MV-4-11 (cell line): ENCODE results near the gene ZKSCAN1.

Source experiments
- DNase-seq: peaks from one replicate; lab custom pipeline; 2025; lab: John Stamatoyannopoulos, UW

ZKSCAN1 gene

DNA sequence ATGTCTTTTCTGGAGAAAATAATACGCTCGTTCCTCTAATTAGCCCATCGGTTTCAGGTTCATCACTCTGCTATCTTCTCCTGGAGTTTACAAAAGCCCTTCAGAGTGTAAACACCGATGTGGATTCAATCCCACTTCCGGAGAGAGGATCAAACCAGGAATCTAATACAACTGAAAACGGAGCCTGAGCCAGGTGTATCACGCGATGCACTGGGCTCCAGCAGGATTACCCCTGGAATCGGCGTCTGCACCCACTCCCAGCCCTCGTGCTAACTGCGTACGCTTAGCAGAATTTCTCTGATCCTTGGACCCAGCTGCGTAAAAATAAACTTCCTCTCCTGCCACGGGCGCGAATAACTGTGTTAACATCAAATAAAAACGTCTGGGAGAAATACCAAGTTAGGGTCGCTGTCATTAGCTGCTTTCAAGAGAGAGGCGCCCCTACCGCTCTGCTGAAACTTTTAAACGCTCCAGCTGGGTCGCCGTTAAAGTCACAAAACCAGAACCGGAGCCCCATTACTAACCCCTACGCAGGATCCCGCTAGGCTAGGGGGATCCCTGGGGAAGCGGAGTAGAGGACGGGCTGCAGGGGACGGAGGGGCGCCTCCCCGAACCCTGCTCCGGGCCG is 65.6 kb downstream of the ZKSCAN1 start:
- DNase-seq: no peak

DNA sequence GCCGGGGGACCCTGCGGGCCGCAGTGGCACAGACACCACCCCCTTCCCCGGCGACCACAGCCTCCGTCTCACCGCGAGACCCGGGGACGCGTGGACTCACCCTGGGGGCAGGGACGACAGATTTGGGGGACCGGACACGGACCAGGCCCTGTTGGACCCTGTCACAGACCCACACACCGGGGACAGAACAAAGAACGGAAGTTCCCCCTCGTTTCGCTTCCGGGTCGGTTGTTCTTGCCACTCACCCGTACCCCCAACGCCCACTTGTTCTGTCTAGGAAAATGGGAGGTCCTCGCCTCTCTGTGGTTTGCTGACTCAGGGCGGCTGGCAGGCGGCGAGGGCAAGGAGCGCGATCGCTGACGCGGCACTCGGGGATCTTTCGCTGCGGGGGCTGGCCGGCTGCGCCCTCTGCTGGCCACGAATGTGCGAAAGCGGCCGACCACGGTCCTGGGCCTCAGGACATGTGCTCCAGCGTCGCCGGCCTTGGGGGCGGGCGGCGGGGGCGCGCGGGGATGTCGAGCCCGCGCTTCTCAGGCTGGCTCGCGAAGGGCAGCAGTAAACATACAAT is 66.2 kb downstream of the ZKSCAN1 start, which contains the start of gene ZNF3:
Gene ZNF3, minus strand, starts transcription at position 189 of the 568 bp plus-strand sequence. CDS start 4,366 bp downstream, outside the sequence.
- DNase-seq: peak; percentile 98

DNA sequence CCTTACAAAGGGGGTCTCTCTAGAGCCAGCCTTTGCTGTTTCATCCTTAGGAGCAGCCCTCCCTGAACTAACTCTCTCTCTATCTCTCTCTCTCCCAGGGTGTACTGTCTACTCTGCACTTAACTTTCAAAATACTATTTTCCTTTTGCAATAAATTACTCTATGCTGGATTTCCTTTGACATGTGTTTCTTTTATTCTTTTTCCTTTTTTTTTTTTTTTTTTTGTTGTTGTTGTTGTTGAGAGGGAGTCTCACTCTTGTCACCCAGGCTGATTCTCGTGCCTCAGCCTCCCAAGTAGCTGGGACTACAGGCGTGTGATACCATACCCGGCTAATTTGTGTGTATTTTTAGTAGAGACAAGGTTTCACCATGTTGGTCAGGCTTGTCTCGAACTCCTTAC is 67.6 kb downstream of the ZKSCAN1 start:
- DNase-seq: no peak

DNA sequence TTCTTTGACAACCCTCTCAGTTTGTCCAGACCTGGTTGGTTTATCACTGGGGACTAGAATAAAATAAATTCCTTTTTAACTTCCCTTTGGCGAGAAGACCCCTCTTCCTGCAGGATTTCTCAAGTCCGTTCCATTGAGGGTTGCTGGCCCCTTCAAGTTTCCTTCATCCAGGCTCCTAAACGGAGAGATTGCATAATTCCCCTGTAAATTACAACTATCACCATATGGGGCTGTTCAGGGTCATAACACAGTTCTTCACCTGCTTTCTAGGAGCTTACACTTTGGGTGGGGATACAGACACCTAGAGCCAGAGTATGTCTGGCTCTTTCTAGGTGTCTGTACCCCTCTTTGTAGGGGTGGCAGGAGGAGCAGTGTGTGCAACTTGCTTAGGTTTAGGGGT is 70.1 kb downstream of the ZKSCAN1 start:
- DNase-seq: peak; percentile 22

DNA sequence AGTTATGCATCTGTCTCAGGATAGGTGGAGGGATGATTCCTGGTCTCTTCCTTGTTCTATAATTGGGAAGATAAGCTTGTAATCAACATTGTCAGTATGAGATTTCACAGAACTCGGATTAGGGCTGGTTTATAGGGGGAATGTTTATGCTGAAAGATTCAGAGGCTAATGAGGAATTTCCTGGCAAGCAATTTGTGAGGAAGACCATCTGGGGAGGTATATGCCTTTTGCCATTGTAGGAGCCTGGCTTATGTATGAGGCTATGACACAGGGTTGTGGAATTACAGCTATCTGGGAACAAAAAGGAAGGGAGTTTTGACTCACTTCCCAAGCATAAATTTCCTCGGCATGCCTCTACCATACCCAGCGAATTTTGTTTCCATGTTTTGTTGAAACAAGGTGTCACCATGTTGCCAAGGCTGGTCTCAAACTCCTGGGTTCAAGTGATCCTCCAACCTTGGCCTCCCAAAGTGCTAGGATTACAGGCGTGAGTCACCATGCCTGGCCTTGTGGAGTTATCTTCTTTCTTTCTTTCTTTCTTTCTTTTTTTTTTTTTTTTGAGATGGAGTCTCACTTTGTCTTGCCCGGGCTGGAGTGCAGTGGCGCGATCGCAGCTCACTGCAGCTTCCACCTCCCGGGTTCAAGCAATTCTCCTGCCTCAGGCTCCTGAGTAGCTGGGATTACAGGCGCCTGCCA is 71.8 kb downstream of the ZKSCAN1 start:
- no peak for DNase-seq

DNA sequence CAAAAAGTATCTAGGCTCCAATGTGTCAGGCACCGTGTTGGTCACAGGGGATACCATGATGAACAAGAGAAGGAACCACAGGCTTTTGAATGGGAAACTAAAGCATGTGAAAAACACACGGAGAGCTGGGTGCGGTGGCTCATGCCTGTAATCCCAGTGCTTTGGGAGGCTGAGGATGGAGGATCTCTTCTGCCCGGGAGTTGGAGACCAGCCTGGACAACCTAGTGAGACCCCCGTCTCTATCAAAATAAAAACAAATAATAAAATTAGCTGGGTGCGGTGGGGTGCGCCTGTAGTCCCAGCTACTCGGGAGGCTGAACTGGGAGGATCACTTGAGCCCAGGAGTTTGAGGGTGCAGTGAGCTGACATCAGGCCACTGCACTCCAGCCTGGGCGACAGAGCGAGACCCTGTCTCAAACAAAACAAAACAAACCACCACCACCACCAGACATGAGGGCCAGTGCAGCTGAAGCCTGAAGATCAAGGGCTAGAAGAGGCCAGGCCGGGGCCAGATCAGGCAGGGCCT is 72.8 kb downstream of the ZKSCAN1 start:
- no peak for DNase-seq

DNA sequence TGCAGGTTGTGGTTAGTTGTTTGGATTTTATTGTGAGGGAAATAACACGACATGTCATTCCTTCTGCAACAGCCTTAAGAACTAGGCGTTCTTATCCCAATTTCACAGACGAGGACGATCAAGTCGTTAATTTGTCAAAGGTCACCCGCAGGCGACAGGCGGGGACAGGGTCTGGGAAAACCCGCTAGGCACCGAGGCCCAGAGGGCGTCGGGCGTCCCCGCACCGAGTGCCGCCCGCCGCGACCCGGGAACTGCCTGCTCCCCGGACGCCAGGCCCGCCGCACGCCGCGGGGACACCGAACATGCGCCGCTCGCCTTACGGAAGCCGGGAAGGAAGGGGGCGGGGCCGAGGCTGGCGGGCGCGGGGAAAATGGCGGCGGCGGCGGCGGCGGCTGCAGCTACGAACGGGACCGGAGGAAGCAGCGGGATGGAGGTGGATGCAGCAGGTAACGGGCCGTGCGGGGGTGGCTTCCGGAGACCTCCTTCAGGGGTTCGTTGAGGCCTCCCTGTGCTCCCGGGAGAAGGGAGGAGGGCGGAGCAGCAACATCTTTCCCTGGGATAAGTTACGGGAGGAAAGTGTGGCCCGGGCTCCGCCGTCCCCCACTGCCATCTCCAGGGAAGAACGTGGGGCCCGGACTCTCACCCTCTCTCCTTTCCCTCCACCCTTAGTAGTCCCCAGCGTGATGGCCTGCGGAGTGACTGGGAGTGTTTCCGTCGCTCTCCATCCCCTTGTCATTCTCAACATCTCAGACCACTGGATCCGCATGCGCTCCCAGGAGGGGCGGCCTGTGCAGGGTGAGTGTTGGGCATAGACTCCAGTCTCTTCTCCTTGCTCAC is 73.4 kb downstream of the ZKSCAN1 start, which contains the start of gene COPS6:
Gene COPS6, plus strand, starts transcription at position 349 of the 837 bp plus-strand sequence. Its CDS starts 22 bp downstream, at position 371.
- DNase-seq: peak; percentile 49

DNA sequence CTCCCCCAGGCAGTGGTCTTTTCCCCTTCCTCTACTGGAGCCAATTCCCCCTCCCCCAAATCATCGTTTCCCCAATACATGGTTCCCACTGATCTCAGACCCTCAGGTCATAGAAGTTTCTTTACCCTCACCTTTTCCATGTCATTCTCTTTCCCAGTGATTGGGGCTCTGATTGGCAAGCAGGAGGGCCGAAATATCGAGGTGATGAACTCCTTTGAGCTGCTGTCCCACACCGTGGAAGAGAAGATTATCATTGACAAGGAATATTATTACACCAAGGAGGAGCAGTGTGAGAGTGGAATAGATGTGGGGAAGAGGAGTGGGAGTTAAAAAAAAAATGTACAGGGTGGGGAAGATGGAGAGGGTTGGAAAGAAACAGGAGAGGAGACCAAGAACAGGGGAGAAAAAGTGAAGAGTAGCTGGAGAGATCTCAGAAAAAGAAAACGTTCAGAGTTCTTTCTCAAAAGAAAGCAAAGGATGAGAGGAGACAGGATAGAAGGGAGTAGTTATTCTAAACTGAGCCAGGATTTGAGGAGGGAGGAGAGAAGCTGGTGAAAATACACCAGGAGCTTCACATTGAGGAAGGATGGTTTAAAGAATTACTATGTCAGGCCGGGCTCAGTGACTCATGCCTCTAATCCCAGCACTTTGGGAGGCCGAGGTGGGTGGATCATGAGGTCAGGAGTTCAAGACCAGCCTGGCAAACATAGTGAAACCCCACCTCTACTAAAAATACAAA is 74.2 kb downstream of the ZKSCAN1 start:
- peak; percentile 44 for DNase-seq

DNA sequence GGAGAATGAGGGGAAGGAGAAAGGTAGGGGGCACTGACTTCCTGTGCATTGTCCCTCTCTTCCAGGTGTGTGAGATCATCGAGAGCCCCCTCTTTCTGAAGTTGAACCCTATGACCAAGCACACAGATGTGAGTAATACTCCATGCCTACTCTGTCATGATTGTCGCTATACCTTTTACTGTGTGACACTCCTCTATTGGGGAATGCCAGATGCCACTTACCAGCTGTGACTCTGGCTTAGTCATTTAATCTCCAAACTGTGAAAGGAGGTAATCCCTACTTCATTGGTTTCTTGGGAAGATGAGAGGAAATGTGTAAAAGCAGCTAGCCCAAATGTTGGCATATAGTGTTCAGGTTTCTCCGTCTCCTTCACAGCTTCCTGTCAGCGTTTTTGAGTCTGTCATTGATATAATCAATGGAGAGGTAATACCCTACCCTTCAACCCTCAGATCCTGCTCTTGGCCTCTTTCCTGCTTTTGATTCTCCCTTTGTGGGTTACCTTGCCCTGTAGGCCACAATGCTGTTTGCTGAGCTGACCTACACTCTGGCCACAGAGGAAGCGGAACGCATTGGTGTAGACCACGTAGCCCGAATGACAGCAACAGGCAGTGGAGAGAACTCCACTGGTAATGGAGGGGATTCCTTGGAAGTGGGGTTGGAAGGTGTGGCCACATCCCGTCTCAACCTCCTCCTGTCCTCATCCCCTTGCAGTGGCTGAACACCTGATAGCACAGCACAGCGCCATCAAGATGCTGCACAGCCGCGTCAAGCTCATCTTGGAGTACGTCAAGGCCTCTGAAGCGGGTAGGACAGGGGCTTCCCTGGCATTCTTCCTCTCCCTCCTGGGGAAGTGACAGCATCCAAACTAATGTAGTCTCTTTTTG is 75.4 kb downstream of the ZKSCAN1 start:
- no peak for DNase-seq
